Cerebellar nuclear complex (tissue), 1 donor: ENCODE measurements around the gene ANKS6.
A peak's percentile ranks its signal among the peaks of the same experiment; 100 is the strongest.

ENCODE experiments used
- DNase-seq, 2 experiments: peaks; one replicate each; lab custom pipeline; 2025; lab: John Stamatoyannopoulos, UW

Gene ANKS6

DNA sequence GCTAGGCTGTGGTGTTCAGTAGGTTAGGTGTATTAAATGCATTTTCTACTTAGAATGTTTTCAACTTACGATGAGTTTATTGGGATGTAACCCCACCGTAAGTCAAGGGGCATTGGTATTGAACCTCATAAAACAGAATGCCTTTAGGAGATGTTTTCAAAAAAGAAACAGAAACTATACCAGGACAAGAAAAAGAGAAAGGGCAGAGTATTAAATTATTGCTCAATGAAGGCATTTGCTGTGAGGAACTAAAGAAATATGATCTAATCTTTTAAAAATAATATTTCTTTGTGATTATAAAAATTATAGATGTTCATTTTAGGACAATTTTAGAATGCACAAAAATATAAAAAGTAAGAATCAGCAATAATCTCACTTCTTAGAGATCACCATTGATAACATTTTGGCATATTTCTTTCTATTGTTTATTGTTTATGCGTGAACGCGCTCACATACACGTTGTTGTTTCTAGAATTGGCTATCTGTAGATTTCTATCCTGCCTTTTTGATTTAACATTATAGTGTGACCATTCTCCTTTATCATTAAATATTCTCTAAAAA lies 19.1 kb upstream of the ANKS6 start:
- DNase-seq = no peak

DNA sequence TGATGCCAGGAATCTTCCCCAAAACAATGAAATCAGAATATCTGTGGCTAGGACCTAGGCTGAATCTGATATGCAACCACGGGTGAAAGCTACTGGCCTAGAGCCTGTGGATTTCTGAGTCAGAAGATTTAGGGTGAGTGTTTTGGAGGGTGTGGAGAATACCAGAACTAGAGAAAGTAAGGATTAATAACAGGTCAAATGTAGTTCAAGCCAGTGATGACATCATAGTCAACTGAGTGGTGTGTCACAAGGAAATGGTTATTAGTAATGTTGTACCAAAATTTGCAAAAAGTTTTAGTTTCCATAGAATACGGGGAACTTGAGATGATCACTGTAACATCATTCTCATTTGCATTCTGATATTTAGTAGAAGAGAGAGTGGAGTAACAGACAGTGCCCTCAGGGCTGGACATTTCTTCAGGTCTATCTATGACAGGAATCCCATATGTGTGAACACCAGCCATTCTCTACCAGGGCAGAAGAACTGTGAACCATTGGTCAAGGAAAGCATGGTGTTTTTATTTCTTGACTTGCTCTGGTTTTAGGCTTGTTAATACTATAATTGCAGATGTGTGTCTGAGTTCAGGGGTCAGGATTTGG lies 14.8 kb upstream of the ANKS6 start:
- DNase-seq = no peak

DNA sequence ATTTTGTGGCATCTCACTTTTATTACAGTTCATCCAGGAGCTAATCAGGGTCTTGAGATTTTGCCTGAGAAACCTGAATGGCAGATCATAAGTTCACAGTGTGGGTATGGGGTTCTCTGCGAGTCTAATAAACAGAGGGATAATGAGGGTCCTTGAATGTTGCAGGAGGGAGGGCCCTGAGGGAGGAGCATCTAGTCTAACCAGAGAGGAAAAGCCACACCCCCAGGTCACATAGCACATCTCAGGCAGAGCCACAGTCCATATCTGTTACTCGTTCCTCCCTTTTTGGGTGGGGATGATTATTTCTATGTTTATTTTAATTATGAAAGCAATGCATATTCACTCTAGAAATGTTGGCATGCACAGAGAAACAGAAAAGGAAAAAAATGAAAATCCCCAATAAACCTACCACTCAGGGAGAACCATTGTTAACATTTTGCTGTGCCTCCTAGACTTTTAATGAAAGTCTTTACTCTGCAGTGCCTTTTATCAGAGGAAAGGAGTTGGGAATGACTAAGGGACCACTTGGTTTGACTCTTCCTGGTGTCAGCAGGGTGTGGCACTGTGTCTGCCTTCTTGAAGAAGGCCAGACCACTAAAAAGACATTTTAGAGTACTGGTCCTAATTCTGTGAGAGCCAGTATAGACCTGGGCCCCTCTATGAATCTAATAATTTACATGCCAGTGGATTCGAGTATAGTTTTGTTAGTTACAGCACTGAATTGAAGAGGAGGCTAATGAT lies 13.9 kb upstream of the ANKS6 start:
- no peak for DNase-seq

DNA sequence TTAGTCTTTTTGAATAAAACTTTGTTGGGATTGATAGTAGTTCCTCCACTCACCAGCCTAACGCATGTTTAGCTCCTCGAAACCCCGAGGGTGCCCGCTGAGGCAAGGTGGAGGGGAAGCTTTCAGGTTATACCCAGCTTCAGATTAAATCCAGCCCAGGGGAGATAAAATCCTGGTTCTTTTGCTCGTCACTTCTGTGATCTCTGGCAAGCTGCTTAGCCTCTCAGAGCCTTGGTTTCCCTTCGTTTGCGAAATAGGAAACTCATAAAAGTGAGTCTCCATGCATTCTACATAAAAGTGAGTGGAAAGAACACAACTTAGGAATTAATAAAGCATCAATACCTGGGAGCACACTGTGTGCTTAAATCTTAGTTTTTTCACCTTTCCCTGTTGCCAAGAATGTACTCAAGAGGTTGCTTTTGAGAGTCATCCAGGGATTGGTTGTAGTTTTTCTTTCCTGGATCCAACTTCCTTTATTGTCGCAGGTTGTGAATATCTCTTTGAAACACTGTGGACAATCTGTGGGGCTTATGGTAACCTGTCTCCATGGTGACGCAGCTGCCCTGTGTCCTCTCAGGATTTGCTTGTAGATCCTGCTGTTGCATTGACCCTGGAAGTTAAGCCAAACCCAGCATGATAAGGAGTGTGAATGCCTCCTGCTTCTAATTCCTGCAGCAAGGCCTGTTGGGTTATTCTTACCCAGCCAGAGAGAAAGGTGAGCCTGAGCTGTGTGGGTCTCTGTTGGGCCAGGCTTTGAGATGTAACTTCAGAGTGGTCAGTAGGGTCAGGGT lies 13.2 kb upstream of the ANKS6 start:
- no peak for DNase-seq

DNA sequence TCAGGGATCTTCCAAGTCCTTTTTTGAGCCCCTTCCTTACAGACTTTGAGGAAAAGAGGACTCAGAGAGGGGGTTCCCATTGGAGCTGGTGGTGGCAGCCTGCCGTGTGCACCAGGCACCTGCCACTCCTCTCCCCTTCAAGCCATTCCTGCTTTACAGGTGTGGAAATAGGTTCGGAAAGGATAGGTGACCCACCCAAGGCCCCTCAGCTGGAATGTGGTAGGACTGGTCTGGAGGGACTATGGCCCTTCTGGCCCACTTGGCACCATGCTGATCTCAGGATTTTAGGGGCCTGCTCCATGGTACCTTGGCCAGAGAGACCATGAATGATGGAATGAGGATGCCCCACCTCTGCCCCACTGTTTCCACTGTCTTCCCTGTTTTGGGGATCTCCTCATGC lies 12.5 kb upstream of the ANKS6 start:
- no peak for DNase-seq

DNA sequence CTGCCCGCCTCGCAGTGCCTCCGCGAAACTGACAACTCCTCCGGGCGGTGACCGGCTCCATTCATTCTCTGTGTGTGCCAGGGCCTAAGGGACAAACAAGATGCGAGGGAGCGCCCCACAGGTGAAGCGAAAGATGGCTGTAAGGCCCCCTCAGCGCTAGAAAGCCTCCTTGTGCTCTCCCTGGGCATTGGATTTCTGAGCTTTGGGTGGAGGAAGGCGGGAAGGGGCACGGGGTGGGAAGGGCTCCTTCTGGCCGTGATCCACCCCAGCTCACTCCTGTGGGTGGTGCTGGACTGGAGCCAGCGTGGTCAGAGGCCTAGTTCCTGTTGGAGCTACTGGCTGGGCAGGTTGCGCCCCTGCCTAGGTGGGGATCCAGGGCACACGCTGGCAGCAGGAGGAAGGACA lies 12.1 kb upstream of the ANKS6 start:
- DNase-seq = no peak

DNA sequence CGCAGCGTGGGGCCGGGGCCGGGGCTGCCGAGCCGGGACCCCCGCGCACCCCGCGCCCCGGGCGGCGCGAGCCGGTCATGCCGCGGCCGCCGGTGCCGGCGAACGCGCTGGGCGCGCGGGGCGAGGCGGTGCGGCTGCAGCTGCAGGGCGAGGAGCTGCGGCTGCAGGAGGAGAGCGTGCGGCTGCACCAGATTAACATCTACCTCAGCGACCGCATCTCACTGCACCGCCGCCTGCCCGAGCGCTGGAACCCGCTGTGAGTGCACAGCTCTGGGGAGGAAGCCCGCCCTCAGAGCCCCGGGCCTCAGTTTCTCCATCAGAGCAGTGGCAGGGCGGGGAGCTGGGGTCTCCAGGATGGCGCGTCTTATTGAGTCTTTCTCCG lies 11.4 kb upstream of the ANKS6 start:
- no peak for DNase-seq

DNA sequence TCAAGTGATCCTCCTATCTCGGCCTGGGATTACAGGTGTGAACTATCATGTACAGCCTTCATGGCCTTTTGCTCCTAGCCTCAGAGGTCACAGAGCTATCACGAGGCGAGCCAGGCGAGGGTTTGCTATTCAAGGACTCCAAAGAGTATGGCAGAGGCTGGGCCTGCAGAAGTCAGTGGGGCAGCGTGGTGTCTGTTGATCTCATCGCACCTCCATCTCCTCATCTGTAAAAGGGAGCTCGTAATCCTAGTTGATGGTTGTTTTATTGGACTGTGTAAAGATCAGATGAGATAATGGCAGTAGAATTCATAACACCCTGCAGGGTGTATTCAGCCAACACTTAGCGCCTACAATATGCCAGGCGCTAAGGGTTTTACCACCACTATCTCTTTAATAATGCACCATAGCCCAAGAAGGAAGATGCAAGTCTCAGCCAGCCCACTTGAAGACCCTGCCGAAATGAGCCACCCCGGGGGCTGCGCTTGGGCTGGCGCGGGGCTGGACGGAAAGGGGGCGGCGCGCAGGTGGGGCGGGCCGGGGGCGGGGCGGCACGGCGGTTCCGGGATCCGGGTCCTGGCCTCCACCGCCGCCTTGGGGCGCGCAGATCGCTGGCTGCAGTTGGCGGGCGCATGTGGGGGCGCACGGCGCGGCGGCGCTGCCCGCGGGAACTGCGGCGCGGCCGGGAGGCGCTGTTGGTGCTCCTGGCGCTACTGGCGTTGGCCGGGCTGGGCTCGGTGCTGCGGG lies 10.9 kb upstream of the ANKS6 start, which contains the start of gene GALNT12:
TSS of gene GALNT12 (plus strand) at position 601 of the 744 bp plus-strand sequence. CDS start at position 630, 29 bp downstream.
- no peak for DNase-seq

DNA sequence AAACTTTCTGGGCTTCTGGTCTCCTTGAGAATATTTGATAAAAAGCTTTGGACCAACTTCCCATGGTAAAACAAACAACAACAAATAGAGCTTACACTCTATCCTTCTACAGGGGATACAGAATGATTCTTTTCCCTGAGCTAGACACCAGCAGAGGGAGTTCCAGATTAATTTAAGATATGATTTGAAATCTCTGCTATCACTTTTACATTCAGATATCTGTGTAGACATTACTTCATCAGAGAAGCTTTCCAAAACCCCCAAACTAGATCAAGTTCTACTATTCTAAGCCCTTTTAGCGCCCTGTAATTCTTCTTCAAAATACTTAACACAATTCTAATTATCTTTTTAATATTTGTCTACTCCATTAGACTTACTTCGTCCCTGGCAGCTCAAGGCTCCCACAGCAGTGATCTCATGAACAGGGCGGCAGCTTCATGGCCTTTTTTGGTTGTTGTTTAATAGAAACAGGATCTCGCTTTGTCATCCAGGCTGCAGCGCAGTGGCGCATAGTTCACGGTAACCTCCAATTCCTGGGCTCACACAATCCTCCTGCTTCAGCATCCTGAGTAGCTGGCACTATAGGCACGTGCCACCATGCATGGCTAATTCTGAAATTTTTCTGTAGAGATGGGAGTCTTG lies 10.2 kb upstream of the ANKS6 start:
- peak in 1 of 2 experiments; percentile 27 for DNase-seq

DNA sequence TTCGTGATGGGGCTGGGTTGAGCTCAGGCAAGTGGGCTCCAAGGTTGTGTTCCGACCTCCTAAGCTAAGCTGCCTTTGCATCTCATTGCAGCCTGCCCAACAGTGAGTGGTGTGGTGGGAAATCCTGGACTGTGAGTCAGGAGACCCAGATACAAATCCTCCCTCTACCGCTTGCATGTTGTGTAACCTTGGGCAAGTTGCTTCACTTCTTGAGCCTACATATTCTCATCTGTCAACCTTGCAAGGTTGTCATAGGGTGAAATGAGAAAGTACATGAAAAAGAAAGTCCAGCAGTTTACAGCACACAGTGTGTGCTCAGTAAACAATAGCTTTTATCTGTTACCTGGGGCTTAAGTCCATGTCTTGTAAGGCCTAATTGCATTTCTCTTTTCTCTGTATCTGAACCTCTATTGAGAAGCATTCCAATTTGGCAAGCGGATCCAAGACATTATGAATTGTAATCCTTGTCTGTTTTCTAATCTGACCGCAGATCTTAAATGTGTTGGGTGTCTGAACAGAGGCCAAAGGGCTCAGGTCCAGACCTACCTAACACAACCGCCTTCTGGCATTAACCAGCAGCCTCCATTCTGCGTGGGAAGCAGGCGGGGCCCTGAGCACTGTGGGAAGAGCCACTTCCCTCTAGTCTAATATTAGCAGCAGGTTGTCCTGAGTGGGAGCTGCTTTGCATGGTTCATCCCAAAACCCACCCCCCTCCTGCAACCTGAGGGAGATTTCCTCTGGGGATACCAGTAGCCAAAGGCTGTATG lies 9.3 kb upstream of the ANKS6 start:
- no peak for DNase-seq

DNA sequence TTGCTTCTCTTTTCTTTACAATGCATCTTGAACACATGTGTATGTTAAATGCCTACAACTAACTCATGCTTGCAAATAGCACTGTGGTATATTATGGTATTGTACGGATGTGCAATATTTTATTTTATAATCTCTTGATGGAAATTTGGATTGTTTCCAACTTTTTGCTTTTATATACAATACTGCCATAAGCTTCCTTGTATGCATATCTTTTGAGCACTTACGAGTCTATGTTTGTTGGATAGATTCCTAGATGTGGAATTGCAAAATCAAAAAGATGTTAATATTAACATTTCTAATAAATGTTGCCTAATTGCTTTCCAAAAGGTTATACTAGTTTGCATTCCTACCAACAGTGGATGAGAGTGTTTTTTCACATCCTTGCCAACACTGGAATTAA lies 7.7 kb upstream of the ANKS6 start:
- DNase-seq = no peak

DNA sequence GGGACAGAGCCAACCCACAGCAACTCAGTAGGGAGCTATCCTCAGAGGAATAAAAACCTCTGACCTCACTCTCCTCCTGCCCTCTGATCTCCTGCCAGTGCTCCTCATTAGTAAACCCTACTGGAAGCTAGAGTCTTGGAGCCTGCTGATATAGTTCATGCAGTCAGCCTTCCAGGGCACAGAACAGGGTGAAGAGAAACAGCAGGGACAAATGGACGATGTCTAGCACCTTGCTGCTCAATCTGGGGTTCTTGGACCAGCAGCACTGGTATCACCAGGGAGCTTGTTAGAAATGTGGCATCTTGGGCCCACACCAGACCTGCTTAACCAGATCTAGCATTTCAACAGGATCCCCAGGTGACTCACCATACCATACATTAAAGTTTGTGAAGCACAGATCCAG lies 5.6 kb upstream of the ANKS6 start:
- peak in 1 of 2 experiments; percentile 52 for DNase-seq

DNA sequence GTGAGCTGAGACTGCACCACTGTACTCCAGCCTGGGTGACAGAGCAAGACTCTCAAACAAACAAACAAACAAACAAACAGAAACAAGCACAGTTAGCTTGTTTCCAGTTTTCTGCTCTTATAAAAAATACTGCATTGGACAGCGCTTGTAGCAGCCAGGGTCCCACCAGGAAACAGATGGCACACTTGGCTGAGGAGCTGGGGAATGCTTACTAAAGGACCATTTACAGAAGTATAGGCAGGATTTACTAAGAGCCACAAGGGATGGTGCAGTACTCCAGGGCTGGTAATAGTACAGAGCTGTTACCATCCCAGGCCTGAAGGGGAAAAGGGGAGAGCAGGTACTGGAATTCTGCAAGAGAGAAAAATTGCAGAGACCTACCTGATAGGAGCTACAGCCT lies 5.2 kb upstream of the ANKS6 start:
- peak; percentile 15 to 71 for DNase-seq

DNA sequence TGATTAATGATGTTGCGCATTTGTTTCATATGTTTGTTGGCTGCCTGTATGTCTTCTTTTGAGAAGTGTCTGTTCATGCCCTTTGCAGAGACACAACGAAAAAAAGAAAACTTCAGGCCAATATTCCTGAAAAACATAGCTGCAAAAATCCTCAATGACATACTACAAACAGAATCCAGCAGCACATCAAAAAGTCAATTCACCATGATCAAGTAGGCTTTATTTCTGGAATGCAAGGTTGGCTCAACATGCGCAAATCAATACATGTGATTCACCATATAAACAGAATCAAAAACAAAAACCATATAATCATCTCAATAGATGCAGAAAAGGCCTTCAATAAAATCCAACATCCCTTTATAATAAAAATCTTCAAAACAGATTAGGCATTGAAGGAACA lies 1.9 kb upstream of the ANKS6 start:
- DNase-seq = no peak

DNA sequence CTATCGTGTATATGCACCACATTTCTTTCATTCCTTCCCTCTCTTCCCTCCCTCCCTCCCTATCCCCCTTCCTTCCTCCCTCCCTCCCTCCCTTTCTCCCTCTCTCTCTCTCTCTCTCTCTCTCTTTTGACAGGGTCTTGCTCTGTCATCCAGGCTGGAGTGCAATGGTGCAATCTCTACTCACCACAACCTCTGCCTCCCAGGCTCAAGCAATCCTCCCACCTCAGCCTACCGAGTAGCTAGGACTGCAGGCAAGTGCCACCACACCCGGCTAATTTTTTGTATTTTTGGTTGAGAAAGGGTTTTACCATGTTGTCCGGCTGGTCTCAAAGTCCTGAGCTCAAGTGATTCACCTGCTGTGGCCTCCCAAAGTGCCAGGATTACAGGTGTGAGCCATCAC lies 1.1 kb upstream of the ANKS6 start:
- DNase-seq = no peak

DNA sequence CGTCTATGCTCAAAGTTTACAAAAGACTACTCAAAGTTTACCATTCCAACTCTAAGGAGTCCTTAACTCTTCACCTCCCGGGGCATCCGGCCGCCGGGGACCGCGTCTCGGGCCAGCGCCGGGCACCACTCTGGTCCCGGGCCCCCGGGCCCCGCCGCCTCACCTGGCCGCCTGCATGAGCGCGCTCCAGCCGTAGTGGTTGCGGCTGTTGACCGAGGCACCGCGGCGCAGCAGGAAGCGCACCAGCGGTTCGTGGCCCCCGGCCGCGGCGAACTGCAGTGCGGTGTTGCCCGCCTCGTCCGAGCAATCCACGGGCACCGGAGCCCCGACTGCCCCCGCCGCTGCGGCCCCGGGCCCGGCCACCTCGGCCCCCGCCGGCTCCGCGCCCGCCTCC lies 388 bp downstream of the ANKS6 start:
- DNase-seq = no peak

DNA sequence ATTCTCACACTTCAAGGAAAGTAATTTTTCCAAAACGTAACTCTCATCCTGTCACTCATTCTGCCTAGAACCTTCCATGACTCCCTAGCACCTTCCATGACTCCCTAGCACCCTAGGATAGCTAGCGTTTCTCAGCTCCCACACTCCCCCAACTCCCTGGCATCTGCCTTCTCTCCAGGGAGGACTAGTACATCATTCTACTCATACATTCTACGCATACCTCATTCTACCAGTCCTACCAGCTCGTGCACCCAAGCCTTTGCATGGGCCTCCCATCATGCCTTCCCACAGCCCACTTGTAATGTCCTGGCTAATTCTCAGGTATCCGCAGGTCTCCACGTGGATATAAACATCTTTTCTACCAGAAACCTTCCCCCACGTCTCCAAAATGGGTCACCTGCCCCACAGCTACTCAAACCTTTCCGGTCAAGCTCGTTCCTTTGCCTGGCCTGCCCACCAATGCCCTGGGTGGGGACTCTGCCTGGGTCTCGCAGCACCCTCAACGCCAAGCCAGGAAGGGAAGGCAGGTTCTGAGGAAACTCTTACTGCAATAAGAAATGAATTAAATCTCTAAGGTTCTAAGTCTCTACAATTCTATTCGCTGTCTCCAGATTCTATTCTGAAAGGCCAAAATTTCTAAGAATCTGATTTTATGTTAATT lies 930 bp downstream of the ANKS6 start:
- DNase-seq = no peak

DNA sequence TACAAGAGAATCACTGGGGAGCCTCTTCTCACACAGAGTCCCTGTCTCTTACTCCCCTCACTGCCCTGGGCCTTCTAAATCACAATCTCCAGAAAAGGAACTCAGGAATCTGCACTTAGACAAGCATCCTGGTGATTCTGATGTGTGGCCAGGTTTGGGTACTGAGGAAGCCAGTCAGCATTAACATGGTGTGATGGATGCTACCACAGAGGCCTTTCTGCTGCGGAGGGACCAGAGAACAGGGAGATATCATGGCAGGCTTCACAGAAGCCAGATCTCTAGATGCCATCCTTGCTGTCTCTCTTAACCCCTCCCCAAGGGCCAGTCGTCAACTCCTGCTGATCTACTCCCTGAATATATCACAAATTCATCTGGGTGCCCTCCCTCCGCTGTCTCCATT lies 1.6 kb downstream of the ANKS6 start:
- DNase-seq = no peak

DNA sequence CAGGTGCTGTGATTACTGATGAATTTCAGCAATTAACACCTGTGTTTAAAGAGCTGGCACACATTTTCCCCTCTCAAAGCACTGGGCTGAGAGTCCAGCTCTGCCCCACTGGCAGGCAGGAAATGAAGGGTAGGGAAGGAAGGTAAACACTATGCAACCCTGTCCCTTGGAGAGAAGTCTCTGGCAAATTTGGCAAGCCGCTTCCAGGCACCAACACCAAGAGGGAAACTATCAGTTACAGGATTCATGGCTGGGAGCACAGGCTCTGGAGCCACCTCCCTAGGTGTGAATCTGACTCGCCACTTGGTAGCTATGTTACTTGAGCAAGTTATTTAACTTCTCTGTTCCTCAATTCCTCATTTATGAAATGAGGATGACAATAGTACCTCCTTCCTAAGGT lies 3.3 kb downstream of the ANKS6 start:
- DNase-seq = no peak
